ENCODE data around the gene TSPAN11.

TSPAN11 gene

GRCh38 chr12:31034372-31034771, 107.8 kb downstream of the TSPAN11 start:
- Histone ChIP-seq H3K4me3 (ENCODE audit: low read length, poor library complexity, severe bottlenecking) (no peak overlapping the region), H4K20me1 (ENCODE audit: insufficient read depth, low read length, poor library complexity, severe bottlenecking) (no peaks in the 10 kb centered on the region), H3K9me2 (replicated peaks; ENCODE audit: low read depth, low read length) (no peaks in the 10 kb centered on the region), H3K4me1 (ENCODE audit: insufficient read depth, low read length, poor library complexity, severe bottlenecking) (peaks cover 4% of the 10 kb centered on the region), H3K79me2 (ENCODE audit: insufficient read depth, low read length) (no peaks in the 10 kb centered on the region), H3K4me2 (ENCODE audit: low read depth, low read length, poor library complexity, severe bottlenecking) (no peak overlapping the region), H3K27me3 (ENCODE audit: insufficient read depth, low read length, poor library complexity, severe bottlenecking) (no peaks in the 10 kb centered on the region), H2AFZ (ENCODE audit: low read length) (no peak overlapping the region), H3F3A (ENCODE audit: low read depth) (no peaks in the 10 kb centered on the region), H3K9me3 (ENCODE audit: insufficient read depth, low read depth, low read length) (no peaks in the 10 kb centered on the region), H3K36me3 (ENCODE audit: insufficient read depth, low read length) (no peaks in the 10 kb centered on the region), H3K9ac (ENCODE audit: low read depth, low read length, poor library complexity, severe bottlenecking) (no peak overlapping the region)
- TF ChIP-seq EZH2phosphoT487 (IDR thresholded peaks at IDR 0.05; ENCODE audit: borderline replicate concordance) (no peak), CTCF (conservative IDR thresholded peaks at IDR 0.05; ENCODE audit: low read length) (no peak)

- H3K4me2 ChIP-seq (ENCODE audit: low read depth, low read length, poor library complexity, severe bottlenecking): no peak overlapping the region
- no peaks in the 10 kb centered on the region for H3K9me3 ChIP-seq (ENCODE audit: insufficient read depth, low read depth, low read length)
- H4K20me1 ChIP-seq (ENCODE audit: insufficient read depth, low read length, poor library complexity, severe bottlenecking): no peaks in the 10 kb centered on the region
- no peaks in the 10 kb centered on the region for H3K9me2 ChIP-seq (replicated peaks; ENCODE audit: low read depth, low read length)
- no peaks in the 10 kb centered on the region for H3F3A ChIP-seq (ENCODE audit: low read depth)
- TF ChIP-seq EZH2phosphoT487 (IDR thresholded peaks at IDR 0.05; ENCODE audit: borderline replicate concordance): no peak
- no peak for TF ChIP-seq CTCF (conservative IDR thresholded peaks at IDR 0.05; ENCODE audit: low read length)
- no peak overlapping the region for H3K9ac ChIP-seq (ENCODE audit: low read depth, low read length, poor library complexity, severe bottlenecking)
- H3K36me3 ChIP-seq (ENCODE audit: insufficient read depth, low read length): no peaks in the 10 kb centered on the region
- H2AFZ ChIP-seq (ENCODE audit: low read length): no peak overlapping the region
- H3K4me3 ChIP-seq (ENCODE audit: low read length, poor library complexity, severe bottlenecking): no peak overlapping the region
- no peaks in the 10 kb centered on the region for H3K27me3 ChIP-seq (ENCODE audit: insufficient read depth, low read length, poor library complexity, severe bottlenecking)
- no peaks in the 10 kb centered on the region for H3K79me2 ChIP-seq (ENCODE audit: insufficient read depth, low read length)
- H3K4me1 ChIP-seq (ENCODE audit: insufficient read depth, low read length, poor library complexity, severe bottlenecking): peaks cover 4% of the 10 kb centered on the region
Measured at GRCh38 chr12:31035226-31035625, 108.7 kb downstream of the TSPAN11 start.

GRCh38 chr12:31035967-31036665, 109.6 kb downstream of the TSPAN11 start:
- Histone ChIP-seq H3K9me2 (replicated peaks; ENCODE audit: low read depth, low read length) (no peaks in the 10 kb centered on the region), H3F3A (ENCODE audit: low read depth) (no peaks in the 10 kb centered on the region), H3K4me2 (ENCODE audit: low read depth, low read length, poor library complexity, severe bottlenecking) (no peak overlapping the region), H3K9ac (ENCODE audit: low read depth, low read length, poor library complexity, severe bottlenecking) (no peak overlapping the region), H3K9me3 (ENCODE audit: insufficient read depth, low read depth, low read length) (no peaks in the 10 kb centered on the region), H3K4me1 (ENCODE audit: insufficient read depth, low read length, poor library complexity, severe bottlenecking) (peaks cover 4% of the 10 kb centered on the region), H3K27me3 (ENCODE audit: insufficient read depth, low read length, poor library complexity, severe bottlenecking) (no peaks in the 10 kb centered on the region), H3K36me3 (ENCODE audit: insufficient read depth, low read length) (no peaks in the 10 kb centered on the region), H2AFZ (ENCODE audit: low read length) (no peak overlapping the region), H3K4me3 (ENCODE audit: low read length, poor library complexity, severe bottlenecking) (no peak overlapping the region), H4K20me1 (ENCODE audit: insufficient read depth, low read length, poor library complexity, severe bottlenecking) (no peaks in the 10 kb centered on the region), H3K79me2 (ENCODE audit: insufficient read depth, low read length) (no peaks in the 10 kb centered on the region)
- TF ChIP-seq EZH2phosphoT487 (IDR thresholded peaks at IDR 0.05; ENCODE audit: borderline replicate concordance) (no peak), CTCF (conservative IDR thresholded peaks at IDR 0.05; ENCODE audit: low read length) (no peak)
